ENCODE data around the gene CACNA1A.

DNA sequence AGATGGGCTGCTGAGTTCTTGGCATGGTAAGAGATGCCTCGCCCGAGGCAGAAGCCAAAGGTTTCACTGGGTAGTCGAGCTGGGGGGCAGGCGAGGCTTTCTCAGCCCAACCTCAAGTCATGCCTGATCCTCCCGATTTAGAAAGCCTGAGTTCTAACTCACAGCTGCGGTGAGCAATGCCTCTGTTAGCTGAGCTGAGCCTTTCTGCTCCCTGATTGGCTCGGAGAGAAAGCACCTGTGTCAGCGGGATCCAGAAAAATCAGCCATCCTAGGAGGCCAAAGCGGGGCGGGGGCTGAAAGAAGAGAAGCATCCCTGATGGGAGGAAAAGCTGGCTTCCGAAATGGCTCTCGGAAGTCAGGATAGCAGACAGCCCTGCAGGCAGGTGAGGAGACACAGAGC, 44.7 kb downstream of the CACNA1A start:
- TF ChIP-seq, protein P1, sequence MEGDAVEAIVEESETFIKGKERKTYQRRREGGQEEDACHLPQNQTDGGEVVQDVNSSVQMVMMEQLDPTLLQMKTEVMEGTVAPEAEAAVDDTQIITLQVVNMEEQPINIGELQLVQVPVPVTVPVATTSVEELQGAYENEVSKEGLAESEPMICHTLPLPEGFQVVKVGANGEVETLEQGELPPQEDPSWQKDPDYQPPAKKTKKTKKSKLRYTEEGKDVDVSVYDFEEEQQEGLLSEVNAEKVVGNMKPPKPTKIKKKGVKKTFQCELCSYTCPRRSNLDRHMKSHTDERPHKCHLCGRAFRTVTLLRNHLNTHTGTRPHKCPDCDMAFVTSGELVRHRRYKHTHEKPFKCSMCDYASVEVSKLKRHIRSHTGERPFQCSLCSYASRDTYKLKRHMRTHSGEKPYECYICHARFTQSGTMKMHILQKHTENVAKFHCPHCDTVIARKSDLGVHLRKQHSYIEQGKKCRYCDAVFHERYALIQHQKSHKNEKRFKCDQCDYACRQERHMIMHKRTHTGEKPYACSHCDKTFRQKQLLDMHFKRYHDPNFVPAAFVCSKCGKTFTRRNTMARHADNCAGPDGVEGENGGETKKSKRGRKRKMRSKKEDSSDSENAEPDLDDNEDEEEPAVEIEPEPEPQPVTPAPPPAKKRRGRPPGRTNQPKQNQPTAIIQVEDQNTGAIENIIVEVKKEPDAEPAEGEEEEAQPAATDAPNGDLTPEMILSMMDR (IDR thresholded peaks at IDR 0.05), result no peak
- no peak for TF ChIP-seq EZH2phosphoT487 (IDR thresholded peaks at IDR 0.05)

All from neural progenitor cell (in vitro differentiated cells).